ENCODE data around the gene SRGAP2C.
"Not testable (repeated sequence)": the region's sequence is repeated elsewhere in the genome, so short reads cannot be mapped to it uniquely, and the experiment has no call there.

SRGAP2C gene

DNA sequence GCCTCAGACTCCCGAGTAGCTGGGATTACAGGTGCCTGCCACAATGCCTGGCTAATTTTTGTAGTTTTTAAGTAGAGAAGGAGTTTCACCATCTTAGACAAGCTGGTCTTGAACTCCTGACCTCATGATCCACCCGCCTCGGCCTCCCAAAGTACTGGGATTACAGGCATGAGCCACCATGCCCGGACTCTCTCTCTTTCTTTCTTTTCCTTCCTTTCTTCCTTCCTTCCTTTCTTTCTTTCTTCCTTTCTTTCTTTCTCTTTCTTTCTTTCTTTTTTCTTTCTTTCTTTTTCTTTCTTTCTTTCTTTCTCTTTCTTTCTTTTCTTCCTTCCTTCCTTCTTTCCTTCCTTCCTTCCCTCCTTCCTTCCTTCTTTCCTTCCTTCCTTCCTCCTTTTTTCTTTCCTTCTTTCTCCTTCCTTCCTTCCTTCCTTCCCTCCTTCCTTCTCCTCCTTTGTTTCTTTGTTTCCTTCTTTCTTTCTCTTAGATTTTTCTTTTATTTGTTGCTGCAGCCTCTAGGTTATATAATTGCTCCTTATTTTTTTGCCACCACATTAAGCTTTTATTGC lies 234.4 kb downstream of the SRGAP2C start:
- not testable (repeated sequence) for DNase-seq (ENCODE audit: low spot score)

DNA sequence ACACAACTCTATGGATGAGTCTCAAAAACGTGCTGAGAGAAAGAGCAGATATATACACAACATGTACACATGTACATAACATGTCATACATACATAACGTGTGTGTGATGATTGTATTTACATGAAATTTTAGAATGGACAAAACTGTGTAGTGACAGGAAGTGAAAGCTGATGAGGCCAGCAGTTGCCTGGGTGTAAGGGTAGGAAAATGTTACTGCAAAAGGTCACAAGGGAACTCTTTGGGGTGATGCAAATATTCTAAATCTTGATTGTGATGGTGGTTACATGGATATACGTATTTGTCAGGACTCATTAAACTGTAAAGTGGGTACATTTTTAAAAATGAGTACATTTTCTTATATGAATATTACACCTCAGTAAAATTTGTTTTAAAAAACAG lies 236.7 kb downstream of the SRGAP2C start:
- not testable (repeated sequence) for DNase-seq (ENCODE audit: low spot score)

DNA sequence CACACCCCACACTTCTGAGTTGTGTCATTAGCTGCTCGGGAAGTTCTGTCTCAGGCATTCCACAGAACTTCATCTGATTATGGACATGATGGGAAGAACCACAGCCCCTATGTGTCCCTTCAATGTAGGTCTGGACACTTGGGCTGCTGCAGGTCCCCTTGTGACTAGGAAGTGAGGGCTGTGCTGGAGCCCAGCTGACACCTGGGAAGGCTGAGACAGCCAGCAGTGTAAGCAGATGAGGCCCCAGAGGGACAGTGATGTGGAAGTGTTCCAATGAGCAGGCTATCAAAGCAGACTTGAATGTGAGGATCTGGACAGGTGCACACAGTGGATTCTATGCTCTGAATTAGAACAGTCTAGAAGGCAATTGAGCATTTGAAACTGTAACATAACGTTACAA lies 239.2 kb downstream of the SRGAP2C start:
- not testable (repeated sequence) for DNase-seq (ENCODE audit: low spot score)

DNA sequence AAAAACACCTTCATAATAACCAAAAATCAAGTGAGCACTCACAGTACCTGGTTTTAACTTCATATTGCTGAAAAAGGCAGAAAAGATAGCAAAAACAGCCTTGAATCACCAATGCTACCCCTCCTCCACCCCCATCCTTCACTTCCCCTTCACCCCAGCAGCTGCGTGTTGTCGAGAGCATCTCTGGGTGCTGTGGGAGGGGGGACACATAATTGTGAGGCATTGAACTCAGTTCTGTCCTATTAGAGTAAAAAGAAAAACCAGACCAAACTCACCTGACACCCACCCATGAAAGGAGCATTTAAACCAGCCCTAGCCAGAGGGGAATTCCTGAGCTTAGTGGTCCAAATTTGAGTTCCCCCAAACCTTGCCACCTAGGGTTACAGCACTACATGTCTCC lies 248.7 kb downstream of the SRGAP2C start:
- not testable (repeated sequence) for DNase-seq (ENCODE audit: low spot score)

DNA sequence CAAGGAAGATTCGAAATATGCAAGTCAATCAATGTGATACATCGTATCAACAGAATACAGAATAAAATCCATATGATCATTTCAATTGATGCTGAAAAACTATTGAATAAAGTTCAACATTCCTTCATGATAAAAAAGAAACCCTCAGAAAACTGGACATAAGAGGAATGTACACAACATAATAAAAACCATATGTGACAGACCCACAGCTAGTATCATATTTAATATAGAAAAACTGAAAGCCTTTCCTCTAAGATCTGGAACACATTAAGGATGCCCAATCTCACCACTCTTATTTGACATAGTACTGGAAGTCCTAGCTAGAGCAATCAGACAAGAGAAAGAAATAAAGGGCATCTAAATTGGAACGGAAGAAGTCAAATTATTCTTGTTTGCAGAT lies 254.1 kb downstream of the SRGAP2C start:
- not testable (repeated sequence) for DNase-seq (ENCODE audit: low spot score)

DNA sequence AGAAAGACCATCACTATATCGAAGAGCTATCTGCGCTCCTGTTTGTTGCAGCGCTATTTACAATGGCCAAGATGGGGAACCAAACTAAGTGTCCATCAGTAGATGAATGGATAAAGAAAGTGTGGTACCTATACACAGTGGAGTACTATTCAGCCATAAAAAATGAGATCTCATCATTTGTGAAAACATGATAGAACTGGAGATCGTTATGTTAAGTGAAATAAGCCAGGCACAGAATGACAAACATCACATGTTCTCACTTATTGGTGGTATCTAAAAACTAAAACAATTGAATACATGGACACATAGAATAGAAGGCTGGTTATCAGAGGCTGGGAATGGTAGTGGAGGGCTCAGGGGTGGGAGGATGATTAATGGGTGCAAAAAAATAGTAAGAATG lies 256.2 kb downstream of the SRGAP2C start:
- DNase-seq (ENCODE audit: low spot score): no peak

All from SW480 (cell line).